PFSK-1 (cell line): ENCODE measurements around the gene HBZ.

Experiments
- TAF1 ChIP-seq: IDR thresholded peaks from 2 replicates; pipeline ENCODE4 v1.6.1; 2012; ENCODE audit warnings: low read length, control low read depth, borderline replicate concordance; ENCODE audit not compliant: insufficient read depth
- TF ChIP-seq, protein P1 (sequence below), 2 experiments: IDR thresholded peaks; 2 replicates each; pipeline versions ENCODE4 v1.6.1 to v1.8.0; 2011 to 2012; ENCODE audit warnings: low read depth in 2 of 2, low read length in 2 of 2, control low read depth in 1 of 2, inconsistent platforms in 1 of 2, mild to moderate bottlenecking in 1 of 2, moderate library complexity in 1 of 2; ENCODE audit not compliant: insufficient read depth in 1 of 2

DNA sequence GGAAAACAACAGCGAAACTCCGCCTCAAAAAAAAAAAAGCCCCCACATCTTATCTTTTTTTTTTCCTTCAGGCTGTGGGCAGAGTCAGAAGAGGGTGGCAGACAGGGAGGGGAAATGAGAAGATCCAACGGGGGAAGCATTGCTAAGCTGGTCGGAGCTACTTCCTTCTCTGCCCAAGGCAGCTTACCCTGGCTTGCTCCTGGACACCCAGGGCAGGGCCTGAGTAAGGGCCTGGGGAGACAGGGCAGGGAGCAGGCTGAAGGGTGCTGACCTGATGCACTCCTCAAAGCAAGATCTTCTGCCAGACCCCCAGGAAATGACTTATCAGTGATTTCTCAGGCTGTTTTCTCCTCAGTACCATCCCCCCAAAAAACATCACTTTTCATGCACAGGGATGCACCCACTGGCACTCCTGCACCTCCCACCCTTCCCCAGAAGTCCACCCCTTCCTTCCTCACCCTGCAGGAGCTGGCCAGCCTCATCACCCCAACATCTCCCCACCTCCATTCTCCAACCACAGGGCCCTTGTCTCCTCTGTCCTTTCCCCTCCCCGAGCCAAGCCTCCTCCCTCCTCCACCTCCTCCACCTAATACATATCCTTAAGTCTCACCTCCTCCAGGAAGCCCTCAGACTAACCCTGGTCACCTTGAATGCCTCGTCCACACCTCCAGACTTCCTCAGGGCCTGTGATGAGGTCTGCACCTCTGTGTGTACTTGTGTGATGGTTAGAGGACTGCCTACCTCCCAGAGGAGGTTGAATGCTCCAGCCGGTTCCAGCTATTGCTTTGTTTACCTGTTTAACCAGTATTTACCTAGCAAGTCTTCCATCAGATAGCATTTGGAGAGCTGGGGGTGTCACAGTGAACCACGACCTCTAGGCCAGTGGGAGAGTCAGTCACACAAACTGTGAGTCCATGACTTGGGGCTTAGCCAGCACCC lies 22.8 kb downstream of the HBZ start:
- TF ChIP-seq TAF1, result no peak
- TF ChIP-seq, protein P1, sequence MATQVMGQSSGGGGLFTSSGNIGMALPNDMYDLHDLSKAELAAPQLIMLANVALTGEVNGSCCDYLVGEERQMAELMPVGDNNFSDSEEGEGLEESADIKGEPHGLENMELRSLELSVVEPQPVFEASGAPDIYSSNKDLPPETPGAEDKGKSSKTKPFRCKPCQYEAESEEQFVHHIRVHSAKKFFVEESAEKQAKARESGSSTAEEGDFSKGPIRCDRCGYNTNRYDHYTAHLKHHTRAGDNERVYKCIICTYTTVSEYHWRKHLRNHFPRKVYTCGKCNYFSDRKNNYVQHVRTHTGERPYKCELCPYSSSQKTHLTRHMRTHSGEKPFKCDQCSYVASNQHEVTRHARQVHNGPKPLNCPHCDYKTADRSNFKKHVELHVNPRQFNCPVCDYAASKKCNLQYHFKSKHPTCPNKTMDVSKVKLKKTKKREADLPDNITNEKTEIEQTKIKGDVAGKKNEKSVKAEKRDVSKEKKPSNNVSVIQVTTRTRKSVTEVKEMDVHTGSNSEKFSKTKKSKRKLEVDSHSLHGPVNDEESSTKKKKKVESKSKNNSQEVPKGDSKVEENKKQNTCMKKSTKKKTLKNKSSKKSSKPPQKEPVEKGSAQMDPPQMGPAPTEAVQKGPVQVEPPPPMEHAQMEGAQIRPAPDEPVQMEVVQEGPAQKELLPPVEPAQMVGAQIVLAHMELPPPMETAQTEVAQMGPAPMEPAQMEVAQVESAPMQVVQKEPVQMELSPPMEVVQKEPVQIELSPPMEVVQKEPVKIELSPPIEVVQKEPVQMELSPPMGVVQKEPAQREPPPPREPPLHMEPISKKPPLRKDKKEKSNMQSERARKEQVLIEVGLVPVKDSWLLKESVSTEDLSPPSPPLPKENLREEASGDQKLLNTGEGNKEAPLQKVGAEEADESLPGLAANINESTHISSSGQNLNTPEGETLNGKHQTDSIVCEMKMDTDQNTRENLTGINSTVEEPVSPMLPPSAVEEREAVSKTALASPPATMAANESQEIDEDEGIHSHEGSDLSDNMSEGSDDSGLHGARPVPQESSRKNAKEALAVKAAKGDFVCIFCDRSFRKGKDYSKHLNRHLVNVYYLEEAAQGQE (IDR thresholded peaks at IDR 0.05; ENCODE audit: insufficient read depth in 1 of 2, low read depth in 2 of 2, low read length in 2 of 2), result no peak; a peak in 1 of 4 replicates
